Memory B cell (primary cell): Measurements from ENCODE around the gene AKAP6.
A peak's percentile ranks its signal among the peaks of the same experiment; 100 is the strongest.

ENCODE experiments used
- ATAC-seq: fragments of 150-1000 bp; cut with Tn5 transposase; 2 replicates; pipeline ENCODE4 v1.10.0; 2021; ENCODE audit warnings: low read depth, mild to moderate bottlenecking, moderate library complexity
- DNase-seq, 2 donors: peaks; one replicate each; pipeline ENCODE4 v3.0.0; 2022; ENCODE audit warnings: low spot score in 2 of 2
- H3K27ac Mint-ChIP-seq: one replicate; pipeline ENCODE4 v1.8.0; 2022; ENCODE audit warnings: mild to moderate bottlenecking, moderate library complexity, mixed read lengths
- H3K27me3 Mint-ChIP-seq: one replicate; pipeline ENCODE4 v1.8.0; 2022; ENCODE audit warnings: mixed read lengths
- H3K36me3 Mint-ChIP-seq: one replicate; pipeline ENCODE4 v1.8.0; 2022; ENCODE audit warnings: mild to moderate bottlenecking, mixed read lengths
- H3K4me1 Mint-ChIP-seq: one replicate; pipeline ENCODE4 v1.8.0; 2022; ENCODE audit warnings: mixed read lengths
- H3K4me3 Mint-ChIP-seq: one replicate; pipeline ENCODE4 v1.8.0; 2022; ENCODE audit warnings: mild to moderate bottlenecking, moderate library complexity, mixed read lengths
- H3K9me3 Mint-ChIP-seq: one replicate; pipeline ENCODE4 v1.8.0; 2022; ENCODE audit warnings: mixed read lengths

AKAP6 gene

DNA sequence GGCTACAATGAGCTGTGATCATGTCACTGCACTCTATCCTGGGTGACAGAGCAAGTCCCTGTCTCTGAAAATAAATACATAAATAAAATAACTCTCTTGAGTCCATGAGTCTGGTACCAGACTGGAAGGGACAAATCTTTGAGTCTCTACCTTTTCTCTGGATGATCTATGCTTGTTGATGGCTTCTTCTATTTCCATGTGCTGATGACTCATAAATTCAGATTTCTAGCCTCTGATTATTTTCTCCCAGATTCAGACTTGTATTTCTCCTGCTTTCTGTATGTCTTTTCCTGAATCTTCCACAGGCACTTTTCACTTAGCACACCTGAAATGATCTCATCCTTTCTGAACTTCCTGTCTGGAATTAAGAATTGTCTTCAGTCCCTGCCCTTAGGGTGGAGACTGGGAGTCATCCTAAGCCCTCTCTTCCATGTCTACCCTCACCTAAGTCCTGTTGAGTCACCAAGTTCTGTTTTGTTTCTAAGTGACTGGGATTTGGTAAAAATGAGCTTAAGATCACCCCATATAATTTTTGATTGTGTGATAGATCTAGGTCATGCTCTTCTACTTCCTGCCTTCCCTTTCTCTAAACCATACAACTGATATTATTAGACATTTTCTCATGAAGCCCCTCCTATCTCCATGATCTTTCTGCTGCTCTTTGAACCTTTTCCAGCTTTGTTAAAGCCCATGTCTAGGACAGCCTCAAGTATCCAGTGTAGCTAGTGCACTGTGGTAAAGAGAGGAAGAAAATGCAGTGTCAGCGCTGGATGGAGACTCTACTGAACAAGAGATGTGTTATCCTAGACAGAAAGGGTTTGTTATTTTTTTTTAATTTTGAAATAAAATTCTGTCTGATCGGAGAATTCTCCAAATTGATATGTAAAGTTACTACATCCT, 13.1 kb downstream of the AKAP6 start:
- H3K9me3 Mint-ChIP-seq: no peaks in the 10 kb centered on the region
- H3K27ac Mint-ChIP-seq: no peak overlapping the region
- H3K4me1 Mint-ChIP-seq: no peaks in the 10 kb centered on the region
- H3K36me3 Mint-ChIP-seq: no peaks in the 10 kb centered on the region
- no peaks in the 10 kb centered on the region for H3K27me3 Mint-ChIP-seq
- no peak for DNase-seq
- no peak overlapping the region for H3K4me3 Mint-ChIP-seq
- no peak for ATAC-seq

DNA sequence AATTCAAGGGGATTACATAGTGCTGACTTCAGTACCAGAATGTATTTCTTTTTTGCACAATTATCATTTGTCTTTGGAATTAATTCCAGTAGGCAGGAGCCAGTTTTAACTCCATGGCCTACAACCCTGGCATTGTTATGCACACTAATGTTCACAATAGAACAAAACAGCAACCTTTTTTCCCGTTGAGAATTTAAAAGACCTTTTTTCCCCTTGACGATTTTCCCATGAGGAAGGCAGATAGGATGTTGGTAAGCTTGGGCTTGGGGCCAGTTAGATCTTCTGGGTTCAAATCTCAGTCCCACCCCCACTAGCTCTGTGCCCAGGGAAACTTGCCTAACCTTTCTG, 13.7 kb downstream of the AKAP6 start:
- DNase-seq: no peak
- Mint-ChIP-seq H3K36me3 (no peaks in the 10 kb centered on the region), H3K27ac (no peak overlapping the region), H3K27me3 (no peaks in the 10 kb centered on the region), H3K9me3 (no peaks in the 10 kb centered on the region), H3K4me3 (no peak overlapping the region), H3K4me1 (no peaks in the 10 kb centered on the region)
- ATAC-seq: no peak

DNA sequence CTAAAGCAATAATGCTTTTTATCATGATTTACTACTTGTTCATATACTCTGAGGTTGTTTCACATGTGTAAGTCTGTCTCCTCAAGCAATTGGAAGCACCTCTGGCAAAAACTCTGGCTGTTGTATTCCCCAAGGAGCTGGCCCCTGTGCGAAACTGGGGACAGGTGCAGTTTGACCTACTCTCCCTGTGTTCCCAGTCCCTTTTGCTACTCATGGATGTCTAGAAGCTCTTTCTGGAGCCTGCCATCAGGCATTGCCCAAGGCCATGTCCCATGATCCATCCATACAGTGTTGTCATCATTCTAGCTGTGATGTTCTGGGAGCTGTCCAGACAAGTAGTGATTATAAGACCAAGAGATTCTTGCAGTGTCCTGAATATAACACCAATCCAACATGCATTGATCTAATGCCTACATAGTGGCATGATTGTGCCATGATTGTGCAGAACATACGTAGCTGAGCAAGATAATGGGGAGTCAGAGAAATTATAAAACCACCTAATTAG, 14.9 kb downstream of the AKAP6 start:
- ATAC-seq (no peak), DNase-seq (no peak)
- no peaks in the 10 kb centered on the region for H3K36me3 Mint-ChIP-seq
- H3K27ac Mint-ChIP-seq: no peak overlapping the region
- H3K9me3 Mint-ChIP-seq: no peaks in the 10 kb centered on the region
- no peaks in the 10 kb centered on the region for H3K27me3 Mint-ChIP-seq
- H3K4me1 Mint-ChIP-seq: no peaks in the 10 kb centered on the region
- no peak overlapping the region for H3K4me3 Mint-ChIP-seq

DNA sequence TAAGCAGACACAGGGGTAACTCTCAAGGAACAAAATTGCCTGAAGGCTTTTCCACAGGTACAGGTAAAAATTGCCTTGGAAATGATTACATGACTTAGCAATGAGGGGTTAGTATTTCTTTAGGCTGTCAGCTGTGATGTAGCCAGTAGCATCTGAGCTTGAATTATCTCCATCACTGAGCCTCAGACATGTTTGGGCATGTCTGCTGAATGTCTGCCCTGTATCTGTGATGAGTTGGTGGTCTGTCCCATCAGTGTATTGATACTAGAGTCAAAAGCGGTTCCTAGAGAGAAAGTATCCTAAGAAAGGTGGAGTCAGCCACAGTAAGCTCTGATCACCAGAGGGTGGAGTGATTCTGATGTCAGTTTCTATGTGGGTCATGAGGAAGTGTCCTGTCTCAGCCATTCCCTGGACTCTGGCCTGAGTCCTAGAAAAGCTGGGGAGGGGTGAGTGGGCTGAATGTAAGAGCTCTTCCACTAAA, 16.3 kb downstream of the AKAP6 start:
- Mint-ChIP-seq H3K36me3 (no peaks in the 10 kb centered on the region), H3K4me3 (no peak overlapping the region), H3K27me3 (no peaks in the 10 kb centered on the region), H3K4me1 (peaks cover 2% of the 10 kb centered on the region), H3K27ac (no peak overlapping the region), H3K9me3 (no peaks in the 10 kb centered on the region)
- ATAC-seq: no peak
- DNase-seq: no peak

DNA sequence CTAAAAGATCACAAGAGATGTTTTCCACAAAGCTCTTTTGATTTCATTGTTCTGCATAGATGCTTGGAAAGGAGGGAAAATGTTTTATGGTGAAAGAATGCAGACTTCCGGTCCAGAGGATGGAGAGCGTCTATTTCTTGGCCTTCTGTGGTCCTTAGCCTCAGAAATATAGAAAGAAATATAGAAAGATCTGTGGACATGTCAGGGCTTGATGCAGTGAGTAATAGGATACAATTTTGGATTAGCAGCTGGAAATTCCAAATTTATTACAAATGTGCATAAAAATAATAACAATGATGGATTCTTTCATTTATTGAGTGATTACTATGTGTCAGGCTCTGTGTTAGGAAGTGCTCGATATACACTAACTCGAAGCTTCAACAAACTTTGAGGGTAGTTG, 20.2 kb downstream of the AKAP6 start:
- Mint-ChIP-seq H3K36me3 (no peaks in the 10 kb centered on the region), H3K27me3 (no peaks in the 10 kb centered on the region), H3K4me3 (no peak overlapping the region), H3K9me3 (no peaks in the 10 kb centered on the region), H3K27ac (no peak overlapping the region), H3K4me1 (peaks cover 2% of the 10 kb centered on the region)
- no peak for ATAC-seq
- no peak for DNase-seq

DNA sequence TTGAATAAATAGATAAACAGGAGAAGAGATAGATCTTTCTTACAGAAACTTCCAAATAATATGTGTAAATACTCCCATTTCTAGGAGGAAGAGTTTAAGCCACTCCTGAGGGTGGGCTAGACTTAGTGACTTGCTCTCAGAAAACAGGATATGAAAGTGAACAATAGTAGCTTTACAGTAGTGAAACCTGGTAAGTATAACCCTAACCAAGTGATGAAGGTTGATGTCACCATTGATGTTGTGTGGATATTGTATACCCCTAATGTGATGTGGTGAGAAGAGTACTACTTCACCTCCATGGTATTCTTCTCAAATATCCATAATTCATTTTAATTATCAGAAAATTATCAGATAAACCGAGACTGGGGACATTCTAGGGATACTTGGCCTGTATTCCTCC, 20.9 kb downstream of the AKAP6 start:
- Mint-ChIP-seq H3K27ac (no peak overlapping the region), H3K9me3 (peaks cover 2% of the 10 kb centered on the region), H3K4me1 (peaks cover 2% of the 10 kb centered on the region), H3K4me3 (no peak overlapping the region), H3K27me3 (no peaks in the 10 kb centered on the region), H3K36me3 (peaks cover 2% of the 10 kb centered on the region)
- ATAC-seq: peak; percentile 98
- DNase-seq: no peak

DNA sequence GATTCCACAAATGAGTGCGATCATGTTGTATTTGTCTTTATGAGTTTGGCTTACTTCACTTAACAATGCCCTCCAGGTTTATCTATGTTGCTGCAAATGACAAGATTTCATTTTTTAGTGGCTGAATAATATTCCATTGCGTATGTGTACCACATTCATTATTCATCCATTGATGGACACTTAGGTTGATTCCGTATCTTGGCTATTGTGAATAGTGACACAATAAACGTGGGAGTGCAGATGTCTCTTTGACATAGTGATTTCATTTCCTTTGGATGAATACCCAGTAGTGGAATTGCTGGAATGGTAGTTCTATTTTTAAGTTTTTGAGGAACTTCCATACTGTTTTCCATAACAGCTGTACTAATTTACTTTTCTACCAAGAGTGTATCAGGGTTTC, 23.5 kb downstream of the AKAP6 start:
- Mint-ChIP-seq H3K4me1 (peaks cover 2% of the 10 kb centered on the region), H3K4me3 (no peak overlapping the region), H3K36me3 (peaks cover 2% of the 10 kb centered on the region), H3K27me3 (no peaks in the 10 kb centered on the region), H3K9me3 (peaks cover 2% of the 10 kb centered on the region), H3K27ac (no peak overlapping the region)
- DNase-seq (no peak), ATAC-seq (no peak)

DNA sequence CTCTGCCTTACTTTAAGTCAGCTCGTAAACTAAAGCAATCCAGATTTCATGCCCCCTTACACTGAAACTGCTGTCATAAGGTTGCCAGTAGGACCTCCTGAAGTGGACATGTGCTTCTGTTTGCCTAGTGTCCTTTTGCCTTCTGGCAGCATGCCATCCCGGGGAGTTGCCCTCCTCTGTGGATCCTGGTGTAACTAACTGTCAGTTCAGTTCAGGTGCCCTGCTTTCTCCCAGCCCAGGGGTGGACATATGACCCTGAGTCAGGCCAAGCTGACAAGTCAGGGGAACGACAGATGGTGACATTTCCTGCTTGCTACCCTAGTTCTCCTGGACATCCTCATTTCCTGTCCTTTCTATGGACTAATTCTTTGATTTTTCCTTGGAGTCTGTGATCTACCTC, 25.6 kb downstream of the AKAP6 start:
- no peak overlapping the region for H3K4me3 Mint-ChIP-seq
- ATAC-seq (no peak), DNase-seq (no peak)
- H3K27me3 Mint-ChIP-seq: no peaks in the 10 kb centered on the region
- peaks cover 2% of the 10 kb centered on the region for H3K9me3 Mint-ChIP-seq
- H3K27ac Mint-ChIP-seq: no peak overlapping the region
- peaks cover 2% of the 10 kb centered on the region for H3K36me3 Mint-ChIP-seq
- H3K4me1 Mint-ChIP-seq: peaks cover under 1% of the 10 kb centered on the region

DNA sequence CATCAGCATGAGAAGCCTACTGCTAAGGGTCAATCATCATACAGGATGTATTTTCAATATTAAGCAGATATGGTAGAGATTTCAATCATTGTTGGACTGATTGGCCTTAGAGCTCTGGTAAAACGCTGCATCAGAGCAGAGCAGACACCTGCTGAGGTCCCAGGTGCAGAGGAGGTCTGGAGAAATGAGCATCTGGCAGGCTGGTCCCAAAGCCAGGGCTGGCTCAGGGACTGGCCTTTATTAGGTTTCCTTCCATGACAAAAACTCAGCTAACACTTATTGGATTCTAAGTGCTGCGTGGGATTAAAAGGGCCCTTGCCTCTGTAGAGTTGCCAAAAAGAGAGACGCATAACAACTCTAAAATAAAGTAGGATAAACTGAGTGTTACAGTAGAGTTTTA, 29.7 kb downstream of the AKAP6 start:
- ATAC-seq: no peak
- H3K27ac Mint-ChIP-seq: no peak overlapping the region
- H3K36me3 Mint-ChIP-seq: peaks cover 2% of the 10 kb centered on the region
- H3K9me3 Mint-ChIP-seq: peaks cover 2% of the 10 kb centered on the region
- no peaks in the 10 kb centered on the region for H3K4me1 Mint-ChIP-seq
- DNase-seq: no peak
- H3K27me3 Mint-ChIP-seq: peaks cover 3% of the 10 kb centered on the region
- H3K4me3 Mint-ChIP-seq: no peak overlapping the region

DNA sequence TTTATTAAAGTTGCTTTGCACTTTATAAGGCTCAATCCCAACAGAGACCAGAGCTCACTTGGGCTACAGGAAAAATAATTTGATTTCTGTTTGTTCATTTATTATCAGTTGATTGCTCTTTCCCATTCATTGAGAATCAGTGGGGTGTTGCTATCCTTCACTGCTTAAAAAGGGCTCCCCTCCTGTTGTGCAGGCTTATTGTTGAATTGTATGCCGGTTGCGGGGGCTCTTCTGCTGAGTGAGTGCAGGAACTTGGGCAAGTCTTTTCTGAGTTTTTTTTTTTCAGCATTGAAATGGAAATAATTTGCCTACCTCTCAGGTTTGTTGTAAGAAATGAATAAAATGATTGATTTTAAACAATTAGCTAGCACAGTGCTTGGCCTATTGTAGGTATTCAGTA, 32.6 kb downstream of the AKAP6 start:
- Mint-ChIP-seq H3K9me3 (no peaks in the 10 kb centered on the region), H3K36me3 (no peaks in the 10 kb centered on the region), H3K27ac (no peak overlapping the region), H3K27me3 (peaks cover 7% of the 10 kb centered on the region), H3K4me1 (peaks cover 6% of the 10 kb centered on the region), H3K4me3 (no peak overlapping the region)
- ATAC-seq (no peak), DNase-seq (no peak)

DNA sequence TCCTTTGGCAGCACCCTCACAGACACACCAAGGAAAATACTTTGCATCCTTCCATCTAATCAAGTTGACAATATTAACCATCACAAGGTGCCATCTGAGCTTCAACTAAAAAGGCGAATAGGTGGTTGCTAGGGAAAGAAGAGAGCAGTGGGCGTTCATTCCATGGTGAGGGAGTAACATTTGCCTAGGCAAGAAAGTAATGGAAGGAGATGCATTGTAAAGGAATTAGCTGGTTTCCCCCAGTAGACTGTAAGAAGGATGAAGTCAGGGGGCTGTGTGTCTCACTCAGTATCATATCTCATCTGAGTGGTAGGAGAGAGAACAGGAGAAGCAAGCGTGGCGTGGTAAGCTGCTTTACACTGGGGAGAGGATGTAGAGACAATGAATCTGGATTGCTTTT, 34.7 kb downstream of the AKAP6 start:
- Mint-ChIP-seq H3K4me3 (no peak overlapping the region), H3K36me3 (no peaks in the 10 kb centered on the region), H3K27me3 (peaks cover 7% of the 10 kb centered on the region), H3K9me3 (no peaks in the 10 kb centered on the region), H3K4me1 (peaks cover 6% of the 10 kb centered on the region), H3K27ac (no peak overlapping the region)
- no peak for DNase-seq
- no peak for ATAC-seq

DNA sequence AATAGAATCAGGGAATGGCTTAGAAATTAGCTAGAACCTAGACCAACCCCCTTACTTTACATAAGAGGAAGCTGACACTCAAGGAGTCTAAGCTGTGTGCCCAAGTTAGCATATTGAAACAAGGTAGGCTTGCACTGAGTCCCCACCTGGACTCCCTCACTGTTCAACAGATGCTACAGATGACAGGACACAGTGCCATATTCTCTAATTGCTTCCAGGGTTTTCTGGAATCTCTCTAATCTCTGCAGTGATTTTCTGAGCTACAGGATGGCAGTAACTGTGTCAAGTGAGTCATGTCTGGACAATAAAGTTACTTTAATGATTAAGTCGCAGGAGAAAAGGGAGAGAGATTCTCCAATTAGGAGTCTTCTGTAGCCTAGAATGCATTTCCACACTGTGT, 35.8 kb downstream of the AKAP6 start:
- H3K9me3 Mint-ChIP-seq: no peaks in the 10 kb centered on the region
- H3K27ac Mint-ChIP-seq: no peak overlapping the region
- H3K36me3 Mint-ChIP-seq: no peaks in the 10 kb centered on the region
- peaks cover 7% of the 10 kb centered on the region for H3K27me3 Mint-ChIP-seq
- peaks cover 6% of the 10 kb centered on the region for H3K4me1 Mint-ChIP-seq
- no peak for ATAC-seq
- DNase-seq: no peak
- H3K4me3 Mint-ChIP-seq: no peak overlapping the region

DNA sequence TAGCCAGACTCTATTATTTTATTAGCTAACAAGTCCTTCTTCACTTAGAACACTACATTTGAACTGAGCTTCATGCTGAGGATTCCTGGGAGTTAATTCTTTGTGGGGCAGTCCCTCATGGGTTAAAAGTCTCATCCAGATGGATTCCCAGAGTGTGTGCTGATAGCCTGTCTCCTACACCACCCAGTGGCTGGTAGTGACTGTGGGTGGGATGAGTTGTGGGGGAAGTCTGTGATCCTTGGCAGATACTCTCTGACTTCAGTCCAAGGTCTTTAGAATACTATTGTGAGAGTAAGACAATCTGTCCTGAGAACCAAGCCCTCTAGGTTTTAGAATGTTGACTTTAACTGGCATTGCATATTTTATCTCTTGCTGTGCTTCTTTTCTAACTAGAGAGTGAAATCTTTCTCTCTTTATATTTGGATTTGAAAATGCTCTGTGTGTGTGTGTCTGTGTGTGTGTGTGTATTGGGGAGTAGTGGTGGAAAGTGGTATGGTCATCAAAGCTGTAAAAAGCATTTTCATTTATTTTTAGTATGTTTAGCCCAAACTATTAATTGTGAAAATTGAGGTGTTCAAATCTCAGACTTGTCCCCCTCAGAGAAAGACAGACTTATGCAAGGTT, 37.3 kb downstream of the AKAP6 start:
- no peaks in the 10 kb centered on the region for H3K9me3 Mint-ChIP-seq
- no peak for DNase-seq
- H3K27ac Mint-ChIP-seq: no peak overlapping the region
- ATAC-seq: no peak
- no peaks in the 10 kb centered on the region for H3K36me3 Mint-ChIP-seq
- peaks cover 6% of the 10 kb centered on the region for H3K4me1 Mint-ChIP-seq
- H3K27me3 Mint-ChIP-seq: peaks cover 7% of the 10 kb centered on the region
- no peak overlapping the region for H3K4me3 Mint-ChIP-seq

DNA sequence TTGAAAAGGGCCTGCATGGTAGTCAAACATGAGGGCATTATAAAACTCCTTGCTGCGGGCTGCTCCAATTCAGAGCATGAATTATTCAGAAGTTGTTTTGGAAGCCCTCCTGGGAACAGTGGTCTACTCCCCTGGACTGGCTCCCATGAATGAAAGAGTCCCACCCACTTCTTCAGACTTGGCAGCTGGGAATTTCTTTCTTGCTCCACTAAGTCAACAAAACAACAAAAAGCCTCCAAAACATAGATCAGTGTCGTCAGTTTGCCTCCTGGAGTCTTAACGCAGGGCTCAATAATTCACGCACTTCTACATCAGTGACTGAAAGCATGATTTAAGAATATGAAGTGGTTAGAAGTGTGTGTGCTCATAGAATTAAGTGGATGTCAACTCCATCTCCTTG, 37.9 kb downstream of the AKAP6 start:
- Mint-ChIP-seq H3K27me3 (peaks cover 7% of the 10 kb centered on the region), H3K36me3 (no peaks in the 10 kb centered on the region), H3K9me3 (no peaks in the 10 kb centered on the region), H3K27ac (no peak overlapping the region), H3K4me1 (peaks cover 6% of the 10 kb centered on the region), H3K4me3 (no peak overlapping the region)
- DNase-seq (no peak), ATAC-seq (no peak)
